K562 (cell line): ENCODE data around the gene PID1. TPM values are rescaled to one million over a fixed set of nuclear protein-coding genes. Genes with fewer than 3 reads are reported as not detected.

Source experiments
- ATAC-seq: fragments of 200-7000 bp; cut with Tn5 transposase; 3 replicates; pipeline ENCODE4 v1.9.1; 2020; ENCODE audit warnings: moderate library complexity
- BruUV-seq: library from RNA; stranded (reverse); fragments of 400-500 nt; replicated peaks from 2 replicates; lab custom pipeline; 2021; lab: Mats Ljungman, UMichigan
- CTCF ChIA-PET: fragments of 300-600 bp; formaldehyde crosslinking; extraction: SDS; loops from one replicate; lab custom pipeline; 2021; ENCODE audit warnings: low intra/inter-chr PET ratio; lab: Yijun Ruan, JAX
- POLR2A ChIA-PET: fragments of 300-600, 350-650 bp; sonication (Branson Sonifier 250); formaldehyde crosslinking; extraction: SDS; loops from one replicate; lab custom pipeline; 2021; ENCODE audit warnings: antibody characterized with exemption, inconsistent platforms; lab: Yijun Ruan, JAX
- DNase-seq, 4 experiments: peaks; one replicate each; pipeline versions ENCODE4 v3.0.0 to v3.0.0-alpha.2; 2011 to 2018; ENCODE audit warnings: low spot score in 3 of 4, mixed read lengths in 3 of 4; ENCODE audit errors: extremely low read depth in 1 of 4
- FAIRE-seq: peaks from 2 replicates; lab custom pipeline; 2011; peaks lifted over from hg19 to GRCh38; lab: Jason Lieb, UNC
- H2AFZ ChIP-seq: 2 replicates; pipeline ENCODE4 v1.6.0; 2011; ENCODE audit warnings: low read depth, low read length, control low read depth, inconsistent platforms
- H3K27ac ChIP-seq: fragments of 200-600 bp; 3 replicates; pipeline ENCODE4 v1.8.0; 2011; ENCODE audit warnings: low read depth, mild to moderate bottlenecking, control low read depth, inconsistent platforms, low read length, moderate library complexity, mixed read lengths; ENCODE audit errors: extremely low read depth
- H3K27me3 ChIP-seq, 2 experiments: fragments of 300-600 bp in 1 of 2; 2 replicates in 1 of 2; 3 replicates in 1 of 2; pipeline versions ENCODE4 v1.6.0 to v1.8.0; 2011; ENCODE audit warnings: inconsistent platforms in 2 of 2, low read length in 2 of 2, mild to moderate bottlenecking in 1 of 2, mixed read lengths in 1 of 2, moderate library complexity in 1 of 2; ENCODE audit not compliant: control insufficient read depth in 2 of 2, insufficient read depth in 2 of 2
- H3K36me3 ChIP-seq: fragments of 300-600 bp; 3 replicates; pipeline ENCODE4 v1.8.0; 2011; ENCODE audit warnings: mild to moderate bottlenecking, low read length, inconsistent platforms; ENCODE audit not compliant: control insufficient read depth, insufficient read depth
- H3K4me1 ChIP-seq, 2 experiments: fragments of 200-600 bp in 1 of 2; replicated peaks in 1 of 2; 2 replicates in 1 of 2; 3 replicates in 1 of 2; pipeline versions ENCODE4 v1.5.1 to v1.8.0; 2011; ENCODE audit warnings: inconsistent platforms in 2 of 2, low read length in 2 of 2, mild to moderate bottlenecking in 1 of 2, mixed read lengths in 1 of 2, moderate library complexity in 1 of 2; ENCODE audit not compliant: control insufficient read depth in 2 of 2, insufficient read depth in 2 of 2
- H3K4me2 ChIP-seq: 2 replicates; pipeline ENCODE4 v1.6.1; 2011; ENCODE audit warnings: low read length, control low read depth, inconsistent platforms, mixed read lengths; ENCODE audit not compliant: insufficient read depth
- H3K4me3 ChIP-seq: fragments of 200-600 bp; sonication (generic), shearing (Covaris generic); 2 replicates; pipeline ENCODE4 v1.5.1; 2016; ENCODE audit warnings: control low read depth, inconsistent platforms
- H3K79me2 ChIP-seq: fragments of 200-600 bp; 3 replicates; pipeline ENCODE4 v1.8.0; 2011; ENCODE audit warnings: low read length, inconsistent platforms; ENCODE audit not compliant: control insufficient read depth, insufficient read depth
- H3K9ac ChIP-seq, 2 experiments: 2 replicates each; pipeline versions ENCODE4 v1.6.0 to v1.6.1; 2011; ENCODE audit warnings: low read depth in 2 of 2, low read length in 2 of 2, control low read depth in 1 of 2, inconsistent platforms in 1 of 2, mild to moderate bottlenecking in 1 of 2, mixed read lengths in 1 of 2; ENCODE audit not compliant: insufficient read depth in 1 of 2
- H3K9me1 ChIP-seq: one replicate; pipeline ENCODE4 v1.6.0; 2011; ENCODE audit warnings: inconsistent platforms, mild to moderate bottlenecking, low read length, moderate library complexity; ENCODE audit not compliant: control insufficient read depth, insufficient read depth
- H3K9me3 ChIP-seq: replicated peaks from 2 replicates; pipeline ENCODE4 v1.5.1; 2011; ENCODE audit warnings: low read depth, low read length, inconsistent platforms; ENCODE audit not compliant: control insufficient read depth, insufficient read depth
- H4K20me1 ChIP-seq: replicated peaks from 2 replicates; pipeline ENCODE4 v1.6.1; 2011; ENCODE audit warnings: low read length, inconsistent platforms, mixed read lengths; ENCODE audit not compliant: control insufficient read depth, insufficient read depth
- PHF21A ChIP-seq: fragments of 450-650 bp; IDR thresholded peaks from 2 replicates; pipeline ENCODE4 v1.6.1; 2017; ENCODE audit warnings: low read depth, borderline replicate concordance
- RAD21 ChIP-seq, 2 experiments: fragments of 250-450 bp in 1 of 2; fragments of 450-650 bp in 1 of 2; sonication (Bioruptor Pico) in 1 of 2; formaldehyde crosslinking in 1 of 2; IDR thresholded peaks in 1 of 2; conservative IDR thresholded peaks in 1 of 2; 2 replicates each; pipeline versions ENCODE4 v1.4.0 to v1.8.0; 2020 to 2022; ENCODE audit warnings: mild to moderate bottlenecking in 2 of 2, moderate library complexity in 1 of 2
- SIN3B ChIP-seq: fragments of 450-650 bp; IDR thresholded peaks from 2 replicates; pipeline ENCODE4 v1.6.1; 2017; ENCODE audit warnings: low read depth, mild to moderate bottlenecking, moderate library complexity
- SPI1 ChIP-seq: IDR thresholded peaks from 2 replicates; pipeline ENCODE4 v1.6.1; 2011; ENCODE audit warnings: low read depth, low read length, control low read depth, borderline replicate concordance
- TAF7 ChIP-seq: fragments of 450-650 bp; IDR thresholded peaks from 2 replicates; pipeline ENCODE4 v1.6.1; 2016; ENCODE audit warnings: missing genetic modification characterization, missing compliant biosample characterization
- ZBTB34 ChIP-seq: fragments of 250-450 bp; sonication (Bioruptor Pico); IDR thresholded peaks from 2 replicates; pipeline ENCODE4 v1.8.0; 2021; ENCODE audit warnings: mild to moderate bottlenecking, moderate library complexity
- ZNF12 ChIP-seq: sonication (generic); formaldehyde crosslinking; IDR thresholded peaks from 2 replicates; pipeline ENCODE4 v1.4.0; 2020; ENCODE audit warnings: mild to moderate bottlenecking, missing genetic modification reagents
- ZNF277 ChIP-seq: fragments of 250-450 bp; sonication (Bioruptor Pico); IDR thresholded peaks from 2 replicates; pipeline ENCODE4 v1.8.0; 2022; ENCODE audit warnings: inconsistent platforms, mild to moderate bottlenecking, moderate library complexity, borderline replicate concordance
- ZNF449 ChIP-seq: fragments of 250-450 bp; sonication (Bioruptor Pico); IDR thresholded peaks from 2 replicates; pipeline ENCODE4 v1.8.0; 2022; ENCODE audit warnings: moderate library complexity, mild to moderate bottlenecking, inconsistent platforms
- ZNF609 ChIP-seq: sonication (generic); formaldehyde crosslinking; IDR thresholded peaks from 2 replicates; pipeline ENCODE4 v1.8.1; 2023; ENCODE audit warnings: missing genetic modification reagents, mild to moderate bottlenecking, borderline replicate concordance
- ZNF644 ChIP-seq: fragments of 200-800 bp; sonication (Bioruptor generic); IDR thresholded peaks from 2 replicates; pipeline ENCODE4 v1.6.1; 2016; ENCODE audit warnings: low read depth, missing genetic modification characterization, missing compliant biosample characterization
- WGBS: fragments of 100-300 bp; shearing (Covaris generic); methylation state at CpG from one replicate; pipeline ENCODE4 v1.1.6; 2016; ENCODE audit warnings: low coverage, mixed read lengths; ENCODE audit not compliant: insufficient coverage; ENCODE audit errors: missing lambda C conversion rate; 5-methylcytosine and 5-hydroxymethylcytosine counted together
- in situ Hi-C: fragments of 300-500 bp; cut with MboI; formaldehyde crosslinking; loops from 4 replicates; pipeline ENCODE4 v1.15.0; 2018; ENCODE audit warnings: inconsistent platforms, mixed read lengths
- intact Hi-C: fragments of 100-400 bp; cut with micrococcal nuclease; formaldehyde crosslinking; loops from 2 replicates; pipeline ENCODE4 v1.14.2; 2022
- polyA plus RNA-seq, 8 experiments: library from polyadenylated mRNA; depleted of rRNA in 4 of 8; stranded (reverse) in 5 of 8; unstranded in 3 of 8; fragments of >200 nt; fragmentation: Nextera tagmentation in 2 of 8; fragmentation: Illumina TruSeq in 1 of 8; extraction: Ambion mirVana in 2 of 8; extraction: Trizol in 1 of 8; gene quantifications; 2 replicates each; pipeline versions ENCODE4 v1.2.1 to v1.2.3, GENCODE V29; 2011 to 2014; ENCODE audit warnings: inconsistent platforms in 1 of 8, missing spikeins in 1 of 8
- total RNA-seq, 7 experiments: library from RNA; depleted of rRNA in 6 of 7; stranded (reverse); fragments of >200 nt in 6 of 7; fragmentation: Illumina TruSeq in 2 of 7; extraction: Trizol in 2 of 7; gene quantifications; 2 replicates each; pipeline versions ENCODE4 v1.2.1 to v1.2.3, GENCODE V29; 2011 to 2021; ENCODE audit warnings: low replicate concordance in 1 of 7

Gene PID1
- total and polyA plus RNA-seq, 9 of the 15 experiments (the other 6 are each of a cell fraction or from before 2014, with no cell fraction given): not detected

- TF ChIP-seq ZBTB34 (CRISPR knock-in tag) (no peak), RAD21 (CRISPR knock-in tag; conservative IDR thresholded peaks at IDR 0.05 in 1 of 2, IDR thresholded peaks at IDR 0.05 in 1 of 2) (no peak), SIN3B (no peak), SPI1 (no peak), ZNF449 (CRISPR knock-in tag) (no peak), ZNF644 (tag) (no peak), PHF21A (no peak), ZNF277 (no peak), TAF7 (tag) (no peak), ZNF609 (no peak), ZNF12 (CRISPR knock-in tag) (no peak)
Observed at GRCh38 chr2:229239021-229239420, 32.1 kb downstream of the PID1 start.

More at GRCh38 chr2:229239021-229239420, 32.1 kb downstream of the PID1 start:
- Histone ChIP-seq H2AFZ (no peak overlapping the region), H3K36me3 (no peaks in the 10 kb centered on the region), H3K9me3 (no peaks in the 10 kb centered on the region), H3K9me1 (no peaks in the 10 kb centered on the region), H4K20me1 (no peaks in the 10 kb centered on the region), H3K4me3 (no peak overlapping the region), H3K27me3 (no peaks in the 10 kb centered on the region), H3K9ac (no peak overlapping the region), H3K27ac (no peak overlapping the region), H3K4me1 (no peaks in the 10 kb centered on the region), H3K79me2 (no peaks in the 10 kb centered on the region), H3K4me2 (no peak overlapping the region)
- POLR2A ChIA-PET: no interaction called here
- no TSS peak for BruUV-seq
- FAIRE-seq (no peak), ATAC-seq (no peak), DNase-seq (no peak)
- CTCF ChIA-PET: no interaction called here
- 0% methylated on average over 2 of the region's 2 CpGs for WGBS
- in situ Hi-C loops (no loop called here), intact Hi-C loops (no loop called here)
